ENCODE measurements around the gene FLT3LG.

Gene FLT3LG

DNA sequence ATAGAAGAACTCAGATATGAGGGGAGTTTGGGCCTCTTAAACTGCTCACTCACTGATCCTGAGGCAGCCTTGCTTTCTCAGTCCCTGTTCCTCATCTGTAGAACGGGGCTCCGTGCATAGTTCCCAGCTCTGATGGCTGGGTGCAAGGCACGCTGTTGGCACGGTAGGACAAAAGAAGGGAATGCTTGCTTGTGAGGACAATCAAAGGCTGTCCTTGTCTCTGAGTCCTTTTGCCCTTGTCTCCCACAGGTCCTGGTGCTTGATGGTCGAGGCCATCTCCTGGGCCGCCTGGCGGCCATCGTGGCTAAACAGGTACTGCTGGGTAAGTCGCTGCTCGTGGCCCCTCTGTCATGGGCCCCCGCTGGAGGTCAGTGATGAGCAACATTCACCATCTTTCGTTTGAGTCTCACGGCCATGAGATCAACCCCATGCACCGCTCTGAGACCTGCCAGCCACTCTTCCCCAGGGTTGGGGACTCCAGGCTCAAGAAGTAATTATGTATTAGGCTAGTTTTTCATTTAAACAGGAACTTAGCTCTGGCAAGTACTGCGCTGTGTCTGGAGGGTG, 15.7 kb downstream of the FLT3LG start:
- DNase-seq = no peak

GRCh38 chr19:49490287-49491029, 16.4 kb downstream of the FLT3LG start:
- no peak for DNase-seq

DNA sequence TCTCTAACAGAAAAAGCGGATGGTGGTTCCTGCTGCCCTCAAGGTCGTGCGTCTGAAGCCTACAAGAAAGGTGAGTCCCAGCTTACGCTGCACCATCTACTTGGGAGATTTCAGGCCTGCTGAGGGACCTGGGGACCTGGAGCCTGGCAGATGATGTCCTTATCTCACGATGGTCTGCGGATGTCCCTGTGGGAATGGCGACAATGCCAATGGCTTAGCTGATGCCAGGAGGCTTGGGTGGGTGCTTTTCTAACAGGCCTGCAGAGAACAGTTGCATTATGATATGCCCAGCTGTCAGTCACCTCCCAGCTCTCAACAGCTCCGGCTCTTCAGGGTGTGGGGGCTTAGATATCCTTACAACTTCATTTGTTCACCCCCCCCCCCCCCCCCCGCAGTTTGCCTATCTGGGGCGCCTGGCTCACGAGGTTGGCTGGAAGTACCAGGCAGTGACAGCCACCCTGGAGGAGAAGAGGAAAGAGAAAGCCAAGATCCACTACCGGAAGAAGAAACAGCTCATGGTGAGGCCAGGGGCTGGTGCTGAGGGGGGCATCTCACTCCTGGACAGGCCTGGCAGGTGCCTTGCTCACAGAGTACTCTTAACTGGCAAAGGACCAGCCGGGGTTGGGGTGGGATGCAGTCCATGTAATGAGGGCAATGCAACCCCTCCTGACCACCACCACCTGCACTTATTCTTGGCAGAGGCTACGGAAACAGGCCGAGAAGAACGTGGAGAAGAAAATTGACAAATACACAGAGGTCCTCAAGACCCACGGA, 17.2 kb downstream of the FLT3LG start:
- no peak for DNase-seq

DNA sequence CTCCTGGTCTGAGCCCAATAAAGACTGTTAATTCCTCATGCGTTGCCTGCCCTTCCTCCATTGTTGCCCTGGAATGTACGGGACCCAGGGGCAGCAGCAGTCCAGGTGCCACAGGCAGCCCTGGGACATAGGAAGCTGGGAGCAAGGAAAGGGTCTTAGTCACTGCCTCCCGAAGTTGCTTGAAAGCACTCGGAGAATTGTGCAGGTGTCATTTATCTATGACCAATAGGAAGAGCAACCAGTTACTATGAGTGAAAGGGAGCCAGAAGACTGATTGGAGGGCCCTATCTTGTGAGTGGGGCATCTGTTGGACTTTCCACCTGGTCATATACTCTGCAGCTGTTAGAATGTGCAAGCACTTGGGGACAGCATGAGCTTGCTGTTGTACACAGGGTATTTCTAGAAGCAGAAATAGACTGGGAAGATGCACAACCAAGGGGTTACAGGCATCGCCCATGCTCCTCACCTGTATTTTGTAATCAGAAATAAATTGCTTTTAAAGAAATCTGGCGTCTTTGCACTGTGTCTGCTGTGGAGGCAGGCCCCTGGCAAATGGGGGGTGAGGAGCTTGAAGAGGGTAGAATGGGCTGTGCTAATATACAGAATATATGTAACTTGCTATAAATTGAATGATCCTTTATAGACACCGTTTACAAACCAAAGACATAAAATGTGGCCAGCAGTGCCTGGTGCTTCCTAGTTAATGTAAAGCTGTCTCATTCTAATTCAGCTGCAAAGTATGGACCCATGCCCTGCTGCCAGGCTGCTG, 18.0 kb downstream of the FLT3LG start:
- DNase-seq = no peak

- DNase-seq = no peak
Observed at GRCh38 chr19:49492573-49493405, 18.8 kb downstream of the FLT3LG start.

GRCh38 chr19:49496574-49497008, 22.6 kb downstream of the FLT3LG start:
- no peak for DNase-seq

DNA sequence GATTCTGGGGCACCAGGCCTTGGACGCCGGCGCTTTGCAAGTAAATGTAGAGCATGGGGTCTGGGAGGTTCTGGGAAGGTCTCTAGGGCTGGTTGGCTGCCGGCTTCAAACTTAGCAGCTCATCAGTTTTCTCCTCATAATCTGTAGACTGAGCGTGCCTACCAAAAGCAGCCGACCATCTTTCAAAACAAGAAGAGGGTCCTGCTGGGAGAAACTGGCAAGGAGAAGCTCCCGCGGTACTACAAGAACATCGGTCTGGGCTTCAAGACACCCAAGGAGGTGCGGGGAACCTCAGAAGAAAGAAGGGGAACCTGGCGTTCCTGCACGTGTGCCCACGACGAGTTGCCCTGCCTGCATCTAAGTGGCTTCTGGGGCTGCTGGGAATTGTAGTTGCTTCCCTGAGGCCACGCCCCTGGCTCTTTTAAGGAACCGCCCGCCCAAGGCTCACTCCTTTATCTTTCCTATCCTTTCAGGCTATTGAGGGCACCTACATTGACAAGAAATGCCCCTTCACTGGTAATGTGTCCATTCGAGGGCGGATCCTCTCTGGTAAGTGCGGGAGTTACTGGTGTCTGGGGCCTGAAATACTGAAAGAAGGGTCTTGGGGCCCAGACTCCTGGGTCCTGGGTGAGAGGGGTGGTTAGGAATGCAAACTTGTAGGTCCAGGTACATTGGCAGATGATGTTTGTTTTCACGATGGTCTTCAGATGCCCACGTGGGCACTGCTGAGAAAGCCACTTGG, 23.2 kb downstream of the FLT3LG start:
- DNase-seq = peak; percentile 88

GRCh38 chr19:49497789-49498103, 23.7 kb downstream of the FLT3LG start:
- no peak for DNase-seq

- DNase-seq = no peak
Observed at GRCh38 chr19:49498475-49498874, 24.5 kb downstream of the FLT3LG start.

GRCh38 chr19:49499030-49499670, 25.1 kb downstream of the FLT3LG start:
- DNase-seq = peak; percentile 51

- peak; percentile 64 for DNase-seq
Observed at GRCh38 chr19:49502866-49503581, 29.0 kb downstream of the FLT3LG start.

GRCh38 chr19:49503582-49503962, 29.6 kb downstream of the FLT3LG start:
- DNase-seq = no peak

GRCh38 chr19:49506575-49507105, 32.6 kb downstream of the FLT3LG start:
- DNase-seq = peak; percentile 80

DNA sequence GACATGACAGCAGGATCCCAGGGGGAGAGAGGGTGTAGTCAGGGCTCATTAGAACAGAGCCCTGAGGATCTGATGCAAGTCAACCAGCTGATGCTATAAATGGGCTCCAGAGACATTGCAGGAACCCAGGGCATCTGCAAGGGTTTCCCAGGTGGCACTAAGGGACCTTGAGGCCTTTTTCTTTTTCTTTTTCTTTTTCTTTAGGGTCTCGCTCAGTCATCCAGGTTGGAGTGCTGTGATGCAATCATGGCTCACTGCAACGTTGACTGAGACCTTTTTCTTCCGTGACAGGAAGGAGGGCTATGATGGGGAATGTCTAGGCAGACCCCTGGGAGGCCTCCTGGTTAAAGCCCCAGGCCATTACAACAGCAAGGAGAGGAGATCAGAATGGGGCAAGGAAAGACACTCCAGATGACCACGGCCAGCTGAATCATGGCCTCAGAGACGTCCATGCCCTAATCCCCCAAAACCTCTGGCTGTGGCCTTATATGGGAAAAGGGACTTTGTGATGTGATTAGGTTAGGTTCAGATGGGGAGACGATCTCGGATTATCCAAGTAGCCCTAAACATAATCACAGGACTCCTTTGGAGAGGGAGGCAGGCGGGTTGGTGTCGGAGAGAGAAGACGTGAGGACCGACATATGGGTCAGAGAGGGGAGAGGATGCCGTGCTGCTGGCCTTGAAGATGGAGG, 33.9 kb downstream of the FLT3LG start:
- DNase-seq = no peak

DNA sequence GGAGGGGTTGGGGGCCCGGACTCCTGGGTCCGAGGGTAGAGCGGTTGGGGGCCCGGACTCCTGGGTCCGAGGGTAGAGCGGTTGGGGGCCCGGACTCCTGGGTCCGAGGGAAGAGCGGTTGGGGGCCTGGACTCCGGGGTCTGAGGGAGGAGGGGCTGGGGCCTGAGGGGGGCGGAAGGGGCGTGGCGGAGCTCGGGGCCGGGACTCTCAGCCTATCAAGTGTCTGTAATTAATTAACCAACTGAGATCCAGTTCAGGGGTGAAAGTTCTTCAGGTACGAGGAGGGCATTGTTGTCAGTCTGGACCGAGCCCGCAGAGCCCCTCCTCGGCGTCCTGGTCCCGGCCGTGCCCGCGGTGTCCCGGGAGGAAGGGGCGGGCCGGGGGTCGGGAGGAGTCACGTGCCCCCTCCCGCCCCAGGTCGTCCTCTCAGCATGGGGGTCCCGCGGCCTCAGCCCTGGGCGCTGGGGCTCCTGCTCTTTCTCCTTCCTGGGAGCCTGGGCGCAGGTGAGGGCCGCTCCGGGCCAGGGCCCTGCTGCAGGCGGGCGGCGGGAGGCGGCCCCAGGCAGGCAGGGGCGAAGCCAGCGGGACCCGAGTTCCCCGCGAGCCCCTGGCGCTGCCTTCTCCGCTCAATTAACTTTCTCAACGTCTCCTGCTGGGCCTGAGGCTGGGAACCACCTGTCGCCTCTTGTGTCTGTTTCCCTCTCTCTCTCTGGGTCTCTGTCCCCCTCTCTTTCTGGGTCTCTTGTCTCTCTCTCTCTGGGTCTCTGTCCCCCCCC, 39.1 kb downstream of the FLT3LG start:
- DNase-seq = no peak

DNA sequence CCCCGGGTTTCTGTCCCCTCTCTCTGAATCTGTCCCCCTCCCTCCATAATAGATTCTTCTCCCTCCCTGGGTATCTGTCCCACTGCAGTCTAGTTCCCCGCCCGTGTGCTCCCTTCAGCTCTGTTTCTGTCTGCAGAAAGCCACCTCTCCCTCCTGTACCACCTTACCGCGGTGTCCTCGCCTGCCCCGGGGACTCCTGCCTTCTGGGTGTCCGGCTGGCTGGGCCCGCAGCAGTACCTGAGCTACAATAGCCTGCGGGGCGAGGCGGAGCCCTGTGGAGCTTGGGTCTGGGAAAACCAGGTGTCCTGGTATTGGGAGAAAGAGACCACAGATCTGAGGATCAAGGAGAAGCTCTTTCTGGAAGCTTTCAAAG, 39.7 kb downstream of the FLT3LG start:
- no peak for DNase-seq

DNA sequence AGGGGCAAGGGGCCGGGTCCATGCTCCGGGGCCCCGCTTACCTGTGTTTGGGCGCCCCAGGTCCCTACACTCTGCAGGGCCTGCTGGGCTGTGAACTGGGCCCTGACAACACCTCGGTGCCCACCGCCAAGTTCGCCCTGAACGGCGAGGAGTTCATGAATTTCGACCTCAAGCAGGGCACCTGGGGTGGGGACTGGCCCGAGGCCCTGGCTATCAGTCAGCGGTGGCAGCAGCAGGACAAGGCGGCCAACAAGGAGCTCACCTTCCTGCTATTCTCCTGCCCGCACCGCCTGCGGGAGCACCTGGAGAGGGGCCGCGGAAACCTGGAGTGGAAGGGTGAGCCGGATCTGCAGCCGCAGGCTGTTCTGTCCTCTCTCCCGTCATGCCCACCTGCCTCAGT, 40.1 kb downstream of the FLT3LG start:
- no peak for DNase-seq

GRCh38 chr19:49515767-49516166, 41.8 kb downstream of the FLT3LG start:
- DNase-seq = peak; percentile 65

DNA sequence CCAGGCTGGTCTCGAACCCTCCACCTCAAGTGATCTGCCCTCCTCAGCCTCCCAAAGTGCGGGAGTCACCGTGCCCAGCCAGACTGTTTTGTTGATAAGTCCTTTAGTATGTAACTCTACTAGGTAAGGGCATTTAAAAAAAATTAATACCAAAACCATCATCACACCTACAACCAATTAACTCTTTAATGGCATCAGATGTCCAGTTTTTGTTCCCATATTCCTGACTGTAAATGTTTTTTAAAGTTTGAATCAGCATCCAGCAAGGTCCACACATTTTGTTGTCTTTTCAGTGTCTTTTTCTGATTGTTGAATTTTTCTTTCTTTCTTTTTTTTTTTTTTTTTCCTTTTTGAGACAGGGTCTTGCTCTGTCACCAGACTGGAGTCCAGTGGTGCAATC, 44.0 kb downstream of the FLT3LG start:
- no peak for DNase-seq
